Keratinocyte (primary cell): ENCODE measurements around the gene RSPRY1.

Source experiments
- EZH2 ChIP-seq: IDR thresholded peaks from one replicate; pipeline ENCODE4 v1.6.1; 2012; ENCODE audit warnings: inconsistent platforms, mild to moderate bottlenecking, low read length, moderate library complexity
- TF ChIP-seq, protein P1 (sequence below), 3 experiments: IDR thresholded peaks in 1 of 3; conservative IDR thresholded peaks in 1 of 3; optimal IDR thresholded peaks in 1 of 3; 2 replicates in 2 of 3; 3 replicates in 1 of 3; pipeline versions ENCODE3 to v1.5.1; 2011; ENCODE audit warnings: low read length in 3 of 3, mild to moderate bottlenecking in 3 of 3, moderate library complexity in 2 of 3, control low read depth in 1 of 3, inconsistent platforms in 1 of 3; ENCODE audit not compliant: insufficient read depth in 2 of 3; ENCODE audit errors: extremely low read depth in 1 of 3

DNA sequence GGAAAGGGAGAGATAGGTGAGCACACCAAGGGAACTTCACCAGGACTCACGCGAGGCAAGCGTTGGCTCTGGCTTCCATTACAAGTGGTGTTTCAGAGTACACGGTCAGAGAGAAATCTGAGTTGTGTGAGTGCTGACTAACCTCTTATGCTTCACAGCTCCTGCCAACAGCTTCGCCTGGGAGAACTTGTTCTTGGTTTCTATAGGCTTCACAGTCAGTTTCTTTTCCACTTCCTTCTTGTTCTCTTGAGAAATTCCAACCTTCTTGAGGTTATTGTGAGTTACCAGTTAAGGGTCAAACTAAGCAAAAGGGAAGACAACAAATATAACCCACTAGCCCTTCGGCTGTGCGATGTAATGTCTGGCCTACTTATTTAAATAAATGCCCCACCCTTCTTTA lies 19.2 kb upstream of the RSPRY1 start:
- TF ChIP-seq, protein P1, sequence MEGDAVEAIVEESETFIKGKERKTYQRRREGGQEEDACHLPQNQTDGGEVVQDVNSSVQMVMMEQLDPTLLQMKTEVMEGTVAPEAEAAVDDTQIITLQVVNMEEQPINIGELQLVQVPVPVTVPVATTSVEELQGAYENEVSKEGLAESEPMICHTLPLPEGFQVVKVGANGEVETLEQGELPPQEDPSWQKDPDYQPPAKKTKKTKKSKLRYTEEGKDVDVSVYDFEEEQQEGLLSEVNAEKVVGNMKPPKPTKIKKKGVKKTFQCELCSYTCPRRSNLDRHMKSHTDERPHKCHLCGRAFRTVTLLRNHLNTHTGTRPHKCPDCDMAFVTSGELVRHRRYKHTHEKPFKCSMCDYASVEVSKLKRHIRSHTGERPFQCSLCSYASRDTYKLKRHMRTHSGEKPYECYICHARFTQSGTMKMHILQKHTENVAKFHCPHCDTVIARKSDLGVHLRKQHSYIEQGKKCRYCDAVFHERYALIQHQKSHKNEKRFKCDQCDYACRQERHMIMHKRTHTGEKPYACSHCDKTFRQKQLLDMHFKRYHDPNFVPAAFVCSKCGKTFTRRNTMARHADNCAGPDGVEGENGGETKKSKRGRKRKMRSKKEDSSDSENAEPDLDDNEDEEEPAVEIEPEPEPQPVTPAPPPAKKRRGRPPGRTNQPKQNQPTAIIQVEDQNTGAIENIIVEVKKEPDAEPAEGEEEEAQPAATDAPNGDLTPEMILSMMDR (optimal IDR thresholded peaks at IDR 0.05 in 1 of 3, IDR thresholded peaks at IDR 0.05 in 1 of 3, conservative IDR thresholded peaks at IDR 0.05 in 1 of 3; ENCODE audit: extremely low read depth in 1 of 3, insufficient read depth in 2 of 3, low read length in 3 of 3): no peak
- TF ChIP-seq EZH2: no peak
